Esophagus squamous epithelium (tissue), 5 donors: ENCODE data around the gene IGF1R. TPM values are rescaled to one million over a fixed set of nuclear protein-coding genes. Genes with fewer than 3 reads are reported as not detected.
"Not testable (repeated sequence)": the region's sequence is repeated elsewhere in the genome, so short reads cannot be mapped to it uniquely, and the experiment has no call there.

Experiments
- DNase-seq: peaks from one replicate; lab custom pipeline; 2025; lab: John Stamatoyannopoulos, UW
- H3K27ac ChIP-seq, 4 donors: fragments of 200-600 bp; sonication (generic); one replicate each; pipeline ENCODE4 v1.5.1; 2016 to 2019; ENCODE audit warnings: mild to moderate bottlenecking in 1 of 4
- H3K27me3 ChIP-seq, 4 donors: fragments of 200-600 bp; sonication (generic); 1 replicate in 3 of 4; 2 replicates in 1 of 4; pipeline versions ENCODE4 v1.5.1 to v1.6.0; 2017 to 2021; ENCODE audit warnings: antibody characterized with exemption in 1 of 4
- H3K36me3 ChIP-seq, 3 donors: fragments of 200-600 bp; sonication (generic); one replicate each; pipeline ENCODE4 v1.5.1; 2016 to 2019
- H3K4me1 ChIP-seq, 3 donors: fragments of 200-600 bp; sonication (generic); one replicate each; pipeline ENCODE4 v1.5.1; 2017 to 2019
- H3K4me3 ChIP-seq, 4 donors: fragments of 200-600 bp; sonication (generic); 1 replicate in 3 of 4; 2 replicates in 1 of 4; pipeline ENCODE4 v1.5.1; 2016 to 2019; ENCODE audit warnings: mild to moderate bottlenecking in 2 of 4, moderate library complexity in 1 of 4
- H3K9me3 ChIP-seq, 3 donors: fragments of 200-600 bp; sonication (generic); one replicate each; pipeline ENCODE4 v1.5.1; 2016 to 2019
- CTCF ChIP-seq, 6 experiments: fragments of 450-650 bp in 4 of 6; fragments of 200-600 bp in 2 of 6; sonication (generic) in 2 of 6; IDR thresholded peaks; one replicate each; pipeline ENCODE4 v1.5.1; 2016 to 2019; ENCODE audit warnings: antibody characterized with exemption in 6 of 6, mild to moderate bottlenecking in 4 of 6, moderate library complexity in 4 of 6
- POLR2A ChIP-seq, 4 donors: fragments of 450-650 bp; IDR thresholded peaks; one replicate each; pipeline ENCODE4 v1.6.1; 2017; ENCODE audit warnings: antibody characterized with exemption in 4 of 4, mild to moderate bottlenecking in 4 of 4, moderate library complexity in 3 of 4
- WGBS, 2 donors: methylation state at CpG; one replicate each; pipeline ENCODE4 v1.1.5; 2018; 5-methylcytosine and 5-hydroxymethylcytosine counted together
- intact Hi-C: fragments of 100-400 bp; cut with DNase I; formaldehyde crosslinking; loops from one replicate; pipeline ENCODE4 v1.15.0; 2022
- total RNA-seq, 4 donors: library from RNA; depleted of rRNA; stranded (reverse); fragments of >200 nt; gene quantifications; one replicate each; pipeline ENCODE4 v1.1.0, GENCODE V29; 2016
- donor health status: DM: yes; HTN: yes; CAD: no.

IGF1R gene
- total RNA-seq, 4 donors from 2014 or later = 20.5 to 54.8 (median 40.4) TPM

GRCh38 chr15:98998279-98998678, 349.9 kb downstream of the IGF1R start:
- no peak overlapping the region for H3K27ac ChIP-seq
- no peaks in the 10 kb centered on the region for H3K9me3 ChIP-seq
- intact Hi-C loops = no loop called here
- 45 to 53% methylated on average over 3 of the region's 3 CpGs for WGBS, 2 donors
- H3K27me3 ChIP-seq = no peaks in the 10 kb centered on the region
- peaks cover 0 to 17% (median 0%) of the 10 kb centered on the region in 3 donors for H3K4me1 ChIP-seq
- DNase-seq = no peak
- no peak overlapping the region for H3K4me3 ChIP-seq
- H3K36me3 ChIP-seq = no peaks in the 10 kb centered on the region
- TF ChIP-seq CTCF (IDR thresholded peaks at IDR 0.05) (no peak), POLR2A (IDR thresholded peaks at IDR 0.05) (no peak)

- intact Hi-C loops = no loop called here
These were observed 350.9 kb downstream of the IGF1R start for GRCh38 chr15:98999233-98999632.

GRCh38 chr15:99002226-99002625, 353.9 kb downstream of the IGF1R start:
- TF ChIP-seq CTCF (IDR thresholded peaks at IDR 0.05) (no peak), POLR2A (IDR thresholded peaks at IDR 0.05) (no peak)
- intact Hi-C loops = no loop called here
- H3K9me3 ChIP-seq = no peaks in the 10 kb centered on the region
- H3K4me3 ChIP-seq = no peak overlapping the region
- peaks cover 0 to 12% (median 0%) of the 10 kb centered on the region in 3 donors for H3K4me1 ChIP-seq
- H3K27ac ChIP-seq = no peak overlapping the region
- H3K27me3 ChIP-seq = no peaks in the 10 kb centered on the region
- 74 to 76% methylated on average over 3 of the region's 3 CpGs for WGBS, 2 donors
- DNase-seq = no peak
- H3K36me3 ChIP-seq = no peaks in the 10 kb centered on the region

More at GRCh38 chr15:98999233-98999632, 350.9 kb downstream of the IGF1R start:
- Histone ChIP-seq H3K4me3 (no peak overlapping the region), H3K4me1 (peaks cover 0 to 17% (median 0%) of the 10 kb centered on the region in 3 donors), H3K27ac (no peak overlapping the region), H3K27me3 (no peaks in the 10 kb centered on the region), H3K36me3 (no peaks in the 10 kb centered on the region), H3K9me3 (no peaks in the 10 kb centered on the region)
- WGBS, 2 donors = 67 to 69% methylated on average over 2 of the region's 2 CpGs
- no peak for TF ChIP-seq CTCF (IDR thresholded peaks at IDR 0.05)
- DNase-seq = no peak

GRCh38 chr15:99003317-99003716, 355.0 kb downstream of the IGF1R start:
- H3K36me3 ChIP-seq, H3K4me3 ChIP-seq, DNase-seq, H3K27ac ChIP-seq, intact Hi-C loops, H3K4me1 ChIP-seq, H3K9me3 ChIP-seq, H3K27me3 ChIP-seq: not testable (repeated sequence)
- 66 to 82% methylated on average over 3 to 7 of the region's 10 CpGs for WGBS, 2 donors

- peak overlapping the region in 2 of 4 donors; percentile 9 to 39 for H3K27ac ChIP-seq
- H3K36me3 ChIP-seq, intact Hi-C loops, H3K9me3 ChIP-seq, H3K4me1 ChIP-seq, H3K27me3 ChIP-seq, DNase-seq, H3K4me3 ChIP-seq: not testable (repeated sequence)
- WGBS, 2 donors = 63 to 77% methylated on average over 6 to 9 of the region's 38 CpGs
These were observed 356.9 kb downstream of the IGF1R start for GRCh38 chr15:99004998-99005974.

- Histone ChIP-seq H3K9me3 (no peaks in the 10 kb centered on the region), H3K27me3 (no peaks in the 10 kb centered on the region), H3K36me3 (no peaks in the 10 kb centered on the region), H3K27ac (no peak overlapping the region), H3K4me1 (peaks cover 0 to 4% (median 0%) of the 10 kb centered on the region in 3 donors), H3K4me3 (no peak overlapping the region)
- intact Hi-C loops = no loop called here
- no peak for DNase-seq
- TF ChIP-seq POLR2A (IDR thresholded peaks at IDR 0.05) = no peak
- TF ChIP-seq CTCF (IDR thresholded peaks at IDR 0.05) = no peak
- WGBS, 2 donors = 72 to 73% methylated on average over 8 to 9 of the region's 9 CpGs
These were observed 357.8 kb downstream of the IGF1R start for GRCh38 chr15:99006146-99006545.
